Measurements from ENCODE around the gene GXYLT2.

- TF ChIP-seq CTCF (IDR thresholded peaks at IDR 0.05) (no peak), POLR2A (IDR thresholded peaks at IDR 0.05) (no peak)
Observed at GRCh38 chr3:72970942-72971341, 83.1 kb downstream of the GXYLT2 start.
